NCI-H1105 treated with DMSO at 0.1 percent for 48 hours (cell line): Measurements from ENCODE around the gene PDXDC1.
"Not testable (repeated sequence)": the region's sequence is repeated elsewhere in the genome, so short reads cannot be mapped to it uniquely, and the experiment has no call there.

Source experiments
- DNase-seq: peaks from one replicate; lab custom pipeline; 2025; lab: John Stamatoyannopoulos, UW

PDXDC1 gene

DNA sequence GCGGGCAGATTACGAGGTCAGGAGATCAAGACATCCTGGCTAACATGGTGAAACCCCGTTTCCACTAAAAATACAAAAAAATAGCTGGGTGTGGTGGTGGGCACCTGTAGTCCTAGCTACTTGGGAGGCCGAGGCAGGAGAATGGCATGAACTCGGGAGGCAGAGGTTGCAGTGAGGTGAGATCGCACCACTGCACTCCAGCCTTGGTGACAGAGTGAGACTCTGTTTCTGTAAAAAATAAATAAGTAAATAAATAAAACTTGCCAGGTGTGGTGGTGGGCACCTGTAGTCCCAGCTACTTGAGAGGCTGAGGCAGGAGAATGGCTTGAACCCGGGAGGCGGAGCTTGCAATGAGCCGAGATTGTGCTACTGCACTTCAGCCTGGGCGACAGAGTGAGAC is 38.1 kb downstream of the PDXDC1 start:
- DNase-seq = not testable (repeated sequence)

DNA sequence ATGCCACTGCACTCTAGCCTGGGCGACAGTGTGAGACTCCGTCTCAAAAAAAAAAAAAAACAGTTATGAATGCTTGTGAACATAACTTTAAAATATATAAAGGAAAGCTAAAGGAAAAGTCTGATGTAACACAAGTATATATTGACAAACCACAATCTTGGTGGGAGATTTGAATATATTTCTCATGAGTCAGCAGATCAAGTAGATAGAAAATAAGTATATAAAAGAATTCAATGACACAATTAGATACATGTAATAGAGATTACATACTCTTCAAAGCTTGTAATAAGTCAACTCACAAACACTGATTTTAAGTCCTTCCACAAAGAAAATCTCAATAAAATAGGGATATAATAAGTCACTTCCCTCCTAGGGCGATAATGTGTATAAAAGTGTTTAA is 40.8 kb downstream of the PDXDC1 start:
- not testable (repeated sequence) for DNase-seq

DNA sequence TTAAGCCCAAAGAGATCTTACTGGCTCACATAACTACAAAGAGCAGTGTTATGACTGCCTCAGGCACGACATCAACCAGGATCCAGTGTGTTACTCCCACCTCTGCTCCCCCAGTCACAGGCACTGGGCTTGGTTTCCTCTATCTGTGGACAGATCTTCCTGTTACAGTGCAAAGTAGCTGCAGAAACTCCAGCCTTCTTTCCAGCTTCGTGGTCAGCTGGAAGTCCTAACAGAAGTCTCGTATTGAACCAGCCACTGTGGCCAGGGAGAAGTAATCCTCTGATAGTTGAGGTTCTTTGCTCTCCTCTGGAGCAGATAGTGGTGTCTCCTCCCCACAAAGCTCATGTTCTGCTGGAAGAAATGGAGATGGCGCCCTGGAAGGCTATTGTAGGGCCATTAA is 41.5 kb downstream of the PDXDC1 start:
- not testable (repeated sequence) for DNase-seq

DNA sequence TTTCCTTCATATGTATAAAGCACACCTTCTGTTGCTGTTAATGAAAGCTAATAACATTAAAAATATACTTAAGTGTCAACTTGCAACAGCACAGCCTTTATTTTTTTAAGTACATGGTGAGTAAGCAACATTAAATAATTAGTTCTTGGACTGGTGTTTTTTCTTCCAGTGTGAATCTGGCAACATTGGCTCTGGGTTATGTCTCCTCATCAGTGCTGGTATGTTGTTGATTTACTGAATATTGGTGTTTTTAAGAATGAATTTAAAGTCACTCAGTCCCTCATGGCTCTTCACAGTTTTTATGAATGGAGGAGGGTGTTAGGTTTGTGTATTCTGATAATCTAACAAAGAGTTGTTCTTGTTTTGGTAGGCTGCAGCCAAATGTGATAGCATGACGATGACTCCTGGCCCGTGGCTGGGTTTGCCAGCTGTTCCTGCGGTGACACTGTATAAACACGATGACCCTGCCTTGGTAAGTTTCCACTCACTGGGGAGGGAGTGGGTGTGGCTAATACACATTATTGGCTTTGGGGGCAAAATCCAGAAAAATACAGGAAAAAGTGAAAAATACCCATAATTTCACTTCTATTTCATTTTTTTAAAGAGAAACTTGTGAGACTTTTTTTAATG is 42.2 kb downstream of the PDXDC1 start:
- DNase-seq = not testable (repeated sequence)

DNA sequence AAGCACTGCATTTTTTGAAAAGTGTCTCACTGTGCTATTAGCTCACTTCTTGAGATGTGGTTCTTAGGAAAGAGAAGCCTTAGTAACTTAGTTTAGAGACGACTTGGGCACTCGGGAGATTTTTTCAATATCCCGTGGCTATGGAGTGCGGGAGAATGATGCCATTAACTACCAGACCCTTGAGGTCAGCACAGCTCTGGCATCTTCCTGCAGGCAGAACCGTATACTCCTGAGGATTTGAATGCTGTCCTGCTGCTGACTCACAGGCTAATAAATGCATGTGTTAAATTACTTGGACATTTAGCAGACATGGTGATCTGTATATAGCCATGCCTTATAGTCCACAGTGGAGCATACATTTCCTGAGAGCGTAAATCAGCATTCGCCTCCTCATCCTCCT is 46.6 kb downstream of the PDXDC1 start:
- not testable (repeated sequence) for DNase-seq

DNA sequence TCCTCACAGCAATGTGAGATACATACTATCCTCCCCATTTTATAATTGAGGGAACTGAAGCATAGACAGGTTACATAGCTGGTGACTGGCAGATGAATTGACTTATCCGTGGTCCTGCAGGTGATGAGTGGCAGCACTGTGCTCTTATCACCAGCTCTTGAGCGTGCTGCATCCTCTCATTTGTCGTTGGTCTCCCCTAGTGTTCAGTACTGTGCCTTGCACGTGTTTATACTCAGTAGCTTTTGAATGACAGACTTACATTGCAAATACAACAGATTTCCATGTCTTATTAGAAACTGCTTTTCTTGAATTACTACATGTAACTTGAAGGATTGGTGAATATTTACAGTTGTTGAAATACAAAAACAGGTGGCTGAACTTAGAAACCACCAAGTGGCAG is 47.4 kb downstream of the PDXDC1 start:
- DNase-seq = peak; percentile 7

DNA sequence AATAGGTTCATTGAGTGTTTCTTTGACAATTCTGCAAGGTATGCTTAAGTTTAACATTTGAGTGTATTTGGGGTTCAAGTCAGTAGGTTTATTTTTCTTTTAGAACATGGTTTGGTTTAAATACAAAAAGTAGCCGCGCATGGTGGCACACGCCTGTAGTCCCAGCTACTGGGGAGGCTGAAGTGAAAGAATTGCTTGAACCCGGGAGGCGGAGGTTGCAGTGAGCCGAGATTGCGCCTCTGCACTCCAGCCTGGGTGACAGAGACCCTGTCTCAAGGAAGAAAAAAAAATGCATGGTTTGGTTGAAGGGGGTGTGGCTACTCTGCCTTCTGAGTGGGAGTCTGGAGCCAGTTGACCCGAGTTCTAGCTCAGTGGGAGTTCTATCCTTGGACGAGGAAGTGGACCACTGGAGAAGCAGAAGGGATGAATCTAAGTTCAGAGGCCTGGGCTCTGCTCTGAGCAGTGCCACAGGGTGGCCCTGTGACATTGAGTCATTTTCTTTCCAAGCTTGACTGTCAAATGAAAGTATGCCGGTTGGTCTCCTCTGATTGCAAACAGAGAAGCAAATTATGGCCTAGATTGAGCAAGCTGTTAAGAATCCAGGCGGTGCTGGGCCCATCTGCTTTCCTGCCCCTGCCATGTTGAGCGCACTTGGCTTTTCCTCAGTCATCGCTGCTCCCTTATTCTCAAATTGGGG is 48.7 kb downstream of the PDXDC1 start:
- DNase-seq = not testable (repeated sequence)

DNA sequence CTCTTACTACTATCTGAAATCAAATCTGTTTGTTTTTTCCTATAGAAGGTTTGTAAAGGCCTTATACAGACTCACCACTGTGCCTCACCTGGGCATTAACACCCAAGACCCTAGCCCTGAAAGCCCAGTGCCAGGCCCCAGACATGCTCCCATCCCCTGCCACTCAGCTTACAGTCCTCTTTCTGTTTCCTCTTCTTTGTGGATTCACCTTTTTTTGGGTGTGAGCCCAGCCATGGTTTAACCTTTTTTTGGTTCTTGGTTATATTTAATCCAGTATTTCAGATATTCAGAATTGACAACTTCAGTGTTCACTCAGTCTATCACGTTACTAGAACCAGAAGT is 50.0 kb downstream of the PDXDC1 start:
- not testable (repeated sequence) for DNase-seq

DNA sequence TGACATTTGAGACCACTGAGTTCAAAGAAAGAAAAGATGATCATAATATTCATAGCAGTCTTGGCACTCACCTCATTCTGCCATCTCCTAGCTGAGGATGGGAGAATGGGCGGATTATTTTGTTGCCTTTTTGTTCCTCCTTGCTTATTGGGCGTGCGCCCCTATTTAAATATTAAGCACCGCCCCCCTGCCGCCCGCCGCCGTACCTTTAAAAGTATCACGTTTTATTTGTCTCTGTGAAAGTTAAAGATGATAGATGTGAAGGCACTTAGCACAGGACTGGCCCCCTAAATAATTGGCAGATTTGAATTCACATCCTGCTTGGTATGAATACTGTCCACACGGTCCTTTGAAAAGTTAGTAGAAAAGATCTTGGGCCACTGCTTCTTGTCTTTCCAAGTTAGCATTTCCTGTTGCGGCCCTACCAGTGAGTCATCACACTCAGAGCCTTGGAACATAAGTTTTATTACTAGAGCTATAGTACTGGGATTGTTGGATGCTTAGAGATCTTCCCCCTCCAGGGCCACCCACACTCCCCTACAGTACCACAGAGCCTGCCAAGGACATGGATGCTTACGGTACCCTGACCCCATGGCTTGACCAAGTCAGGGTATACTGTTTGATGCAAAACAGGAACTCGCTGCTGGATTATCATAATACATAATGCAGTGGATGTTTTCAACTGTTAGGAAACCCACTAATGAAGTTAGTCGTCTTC is 50.6 kb downstream of the PDXDC1 start:
- DNase-seq = not testable (repeated sequence)

DNA sequence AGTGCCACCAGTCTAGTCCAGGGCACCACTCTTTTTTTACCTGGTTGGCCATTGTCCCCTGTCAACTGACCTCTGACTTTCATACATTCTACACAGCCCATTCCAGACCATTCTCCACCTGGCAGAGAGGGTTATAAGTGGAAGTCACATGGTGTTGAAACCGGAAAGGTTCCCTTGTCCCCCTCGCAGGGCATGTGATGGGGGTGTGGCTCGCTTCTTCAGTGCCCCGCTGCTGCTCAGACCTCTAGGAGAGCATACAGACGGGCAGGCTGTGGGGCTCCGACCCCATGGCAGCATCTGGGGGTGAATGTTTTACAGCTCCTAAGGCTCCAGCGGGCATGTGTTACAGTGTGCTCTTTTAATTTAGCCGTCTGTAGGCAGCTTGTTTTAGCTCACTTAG is 52.2 kb downstream of the PDXDC1 start:
- not testable (repeated sequence) for DNase-seq

DNA sequence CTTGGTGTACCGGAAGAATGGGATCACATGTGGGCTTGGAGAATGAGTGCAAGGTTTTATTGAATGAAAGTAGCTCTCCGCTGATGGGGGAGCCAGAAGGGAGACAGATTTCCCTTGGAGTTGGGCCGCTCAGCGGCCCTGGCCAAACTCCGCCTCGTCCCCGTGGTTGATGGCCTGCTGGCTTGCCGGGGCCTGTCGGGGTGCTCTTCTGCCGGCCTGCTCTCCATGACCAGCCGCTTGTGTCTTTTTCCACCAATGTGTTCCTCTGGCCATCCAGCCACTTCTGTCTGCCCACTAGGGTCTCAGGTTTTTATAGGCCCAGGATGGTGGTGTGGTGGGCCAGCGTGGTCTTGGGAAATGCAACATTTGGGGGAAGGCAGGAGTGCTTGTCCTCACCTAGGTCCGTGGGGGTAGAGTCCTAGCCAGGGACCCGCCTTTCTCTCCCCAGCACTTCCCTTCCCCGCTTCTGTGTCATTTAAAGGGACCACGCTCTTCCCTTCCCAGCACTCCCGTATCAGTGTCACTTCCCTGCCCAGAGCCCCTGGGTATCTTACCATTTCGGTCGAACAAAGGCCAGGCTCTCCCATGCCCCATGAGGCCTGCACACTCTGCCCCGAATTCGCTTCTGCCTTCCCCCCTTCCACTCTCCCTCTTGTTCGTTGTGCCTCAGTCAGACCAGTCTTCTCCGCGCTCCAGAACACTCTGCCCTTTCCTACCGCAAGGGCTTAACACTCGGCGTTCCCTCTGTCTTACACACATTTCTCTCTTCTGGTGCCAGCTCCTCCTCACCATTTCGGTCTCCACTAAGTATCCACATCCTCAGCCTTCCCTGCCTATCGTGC is 52.9 kb downstream of the PDXDC1 start:
- DNase-seq = not testable (repeated sequence)

DNA sequence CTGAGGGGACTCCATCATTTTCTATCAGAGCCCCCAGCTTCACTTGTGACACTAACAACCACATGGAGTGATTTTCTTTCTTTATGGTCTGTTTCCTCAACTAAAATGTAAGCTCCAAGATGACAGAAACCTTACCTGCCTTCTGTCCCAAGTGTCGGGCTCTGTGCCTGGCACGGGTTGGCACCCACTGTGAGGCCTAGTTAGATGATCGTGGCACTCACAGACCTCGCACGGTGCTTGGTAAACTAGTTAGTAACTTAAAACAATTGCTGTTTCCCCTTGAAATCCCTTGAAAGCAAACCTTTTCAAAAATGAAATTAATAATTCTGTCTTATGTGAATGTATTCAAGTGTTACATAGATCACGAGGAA is 53.5 kb downstream of the PDXDC1 start:
- DNase-seq = not testable (repeated sequence)

DNA sequence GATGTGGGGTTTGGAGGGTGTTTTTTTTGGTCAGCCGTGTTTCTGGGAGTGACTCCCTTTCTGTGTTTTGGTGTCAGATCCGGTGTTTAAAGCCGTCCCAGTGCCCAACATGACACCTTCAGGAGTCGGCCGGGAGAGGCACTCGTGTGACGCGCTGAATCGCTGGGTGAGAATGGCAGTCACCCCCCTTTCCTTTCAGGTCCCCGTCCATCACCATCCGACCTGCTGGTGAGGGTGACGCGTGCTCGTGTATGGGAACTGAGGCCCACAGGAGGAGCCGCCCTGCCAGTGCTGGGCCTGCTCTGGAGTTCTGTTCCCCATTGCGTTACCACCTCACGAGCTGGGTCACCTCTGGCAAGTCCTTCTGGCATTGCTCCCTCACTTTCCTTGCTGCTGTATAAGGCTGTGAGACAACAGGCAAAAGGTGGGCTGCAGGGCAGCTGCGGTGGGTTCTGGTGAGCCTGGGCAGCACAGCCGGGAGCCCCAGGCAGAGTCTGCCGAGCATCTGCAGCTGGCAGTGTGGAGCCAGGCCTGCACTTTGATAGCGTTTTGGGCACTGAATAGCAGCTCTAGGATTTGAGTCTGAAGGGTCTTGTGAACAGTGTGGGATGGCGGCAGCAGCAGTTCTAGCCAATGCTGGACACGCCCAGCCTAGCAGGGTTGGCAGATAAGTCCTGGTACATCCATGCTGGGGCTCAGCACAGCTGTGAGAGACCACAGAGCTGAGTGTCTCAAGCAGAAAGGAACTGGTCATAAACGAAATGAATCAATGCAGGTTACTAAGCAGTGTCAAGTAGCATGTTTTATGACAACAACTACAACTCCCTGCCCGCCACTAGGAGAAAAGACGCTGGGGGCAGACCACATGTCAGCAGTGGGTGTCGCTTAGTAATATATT is 54.2 kb downstream of the PDXDC1 start:
- not testable (repeated sequence) for DNase-seq

DNA sequence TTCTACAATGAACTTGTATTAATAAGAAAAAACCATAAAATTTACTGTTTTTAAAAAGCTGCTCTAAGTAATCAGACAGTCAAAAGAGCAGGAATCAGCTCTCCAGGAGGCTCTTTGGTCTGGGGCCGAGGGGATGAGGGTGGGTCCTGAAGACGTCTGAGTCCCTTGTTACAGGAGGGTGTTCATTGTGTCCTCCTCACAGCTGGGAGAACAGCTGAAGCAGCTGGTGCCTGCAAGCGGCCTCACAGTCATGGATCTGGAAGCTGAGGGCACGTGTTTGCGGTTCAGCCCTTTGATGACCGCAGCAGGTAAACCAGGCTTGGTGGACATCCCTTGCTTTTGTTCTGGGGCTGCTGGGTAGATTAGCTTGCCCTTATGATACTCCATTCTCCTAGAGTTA is 54.9 kb downstream of the PDXDC1 start:
- not testable (repeated sequence) for DNase-seq

DNA sequence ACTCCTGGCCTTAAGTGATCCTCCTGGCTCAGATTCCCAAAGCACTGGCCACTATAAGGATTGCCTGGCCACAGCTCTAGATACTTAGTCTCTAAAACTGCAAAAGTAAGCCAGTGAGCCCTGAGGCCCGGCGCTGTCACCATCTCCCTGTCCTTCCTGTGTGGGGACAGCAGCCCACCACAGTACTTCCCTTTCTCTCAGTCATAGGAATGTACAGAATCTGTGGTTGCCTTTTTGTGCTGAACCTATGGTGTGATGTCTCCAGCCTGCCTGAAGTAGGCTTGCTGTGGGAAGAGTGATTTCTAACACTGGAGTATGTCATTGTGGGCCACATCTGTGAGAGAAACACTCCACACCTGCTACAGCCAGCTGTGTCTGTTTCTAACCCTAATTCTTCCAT is 56.4 kb downstream of the PDXDC1 start:
- no peak for DNase-seq

DNA sequence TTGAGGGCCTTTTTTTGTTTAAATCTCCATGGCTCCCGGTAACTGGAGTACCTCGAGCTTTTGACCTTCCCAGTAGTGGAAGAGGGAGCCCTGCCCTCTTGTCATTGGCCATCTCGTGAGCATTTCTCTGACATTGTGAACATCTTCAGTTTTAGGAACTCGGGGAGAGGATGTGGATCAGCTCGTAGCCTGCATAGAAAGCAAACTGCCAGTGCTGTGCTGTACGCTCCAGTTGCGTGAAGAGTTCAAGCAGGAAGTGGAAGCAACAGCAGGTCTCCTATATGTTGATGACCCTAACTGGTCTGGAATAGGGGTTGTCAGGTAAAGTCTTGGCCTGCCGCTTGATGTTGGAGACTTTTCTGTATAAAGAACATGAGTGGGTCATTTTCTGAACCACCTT is 56.8 kb downstream of the PDXDC1 start:
- no peak for DNase-seq

DNA sequence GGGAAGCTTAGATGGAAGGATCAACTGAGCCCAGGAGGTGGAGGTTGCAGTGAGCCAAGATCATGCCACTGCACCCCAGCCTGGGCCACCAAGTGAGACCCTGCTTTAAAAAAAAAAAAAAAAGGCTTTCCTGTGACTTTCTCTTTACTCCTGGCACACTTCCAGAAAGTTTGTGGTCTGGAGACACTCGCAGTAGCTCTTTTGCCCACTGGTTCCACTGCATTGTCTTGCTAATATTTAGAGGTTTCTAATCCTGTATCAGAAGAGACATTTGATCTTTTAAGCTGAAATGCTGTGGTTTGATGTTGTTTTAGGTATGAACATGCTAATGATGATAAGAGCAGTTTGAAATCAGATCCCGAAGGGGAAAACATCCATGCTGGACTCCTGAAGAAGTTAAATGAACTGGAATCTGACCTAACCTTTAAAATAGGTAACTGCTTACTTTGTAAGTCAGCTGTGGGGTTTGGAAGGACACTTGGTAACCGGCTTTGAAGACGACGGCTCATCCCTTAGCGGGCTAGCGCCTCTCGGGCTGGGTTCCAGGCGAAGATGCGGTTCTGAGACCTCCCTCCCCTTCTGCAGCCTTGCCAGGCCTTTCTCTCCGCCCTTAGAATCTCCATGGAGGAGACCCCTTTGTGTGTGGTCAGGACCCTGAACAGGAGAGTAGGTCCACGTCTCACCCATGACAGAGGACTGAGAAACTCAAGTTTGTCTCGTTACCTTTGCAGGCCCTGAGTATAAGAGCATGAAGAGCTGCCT is 57.9 kb downstream of the PDXDC1 start:
- DNase-seq = peak; percentile 4

DNA sequence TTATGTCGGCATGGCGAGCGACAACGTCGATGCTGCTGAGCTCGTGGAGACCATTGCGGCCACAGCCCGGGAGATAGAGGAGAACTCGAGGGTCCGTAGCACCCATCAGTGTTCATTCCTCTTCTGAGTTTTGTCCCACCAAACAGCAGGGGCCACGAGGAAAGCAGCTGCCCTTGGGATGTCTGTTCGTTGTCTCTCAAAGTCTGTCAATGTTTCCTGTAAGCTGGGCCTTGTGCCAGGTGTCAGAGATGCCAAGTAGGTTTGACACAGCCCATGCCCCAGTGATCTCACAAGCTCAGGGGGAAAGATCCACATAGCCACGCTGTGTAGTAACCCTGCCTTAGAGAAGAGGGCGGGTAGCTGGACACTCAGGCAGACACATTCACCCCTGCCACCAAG is 58.5 kb downstream of the PDXDC1 start:
- DNase-seq = no peak

DNA sequence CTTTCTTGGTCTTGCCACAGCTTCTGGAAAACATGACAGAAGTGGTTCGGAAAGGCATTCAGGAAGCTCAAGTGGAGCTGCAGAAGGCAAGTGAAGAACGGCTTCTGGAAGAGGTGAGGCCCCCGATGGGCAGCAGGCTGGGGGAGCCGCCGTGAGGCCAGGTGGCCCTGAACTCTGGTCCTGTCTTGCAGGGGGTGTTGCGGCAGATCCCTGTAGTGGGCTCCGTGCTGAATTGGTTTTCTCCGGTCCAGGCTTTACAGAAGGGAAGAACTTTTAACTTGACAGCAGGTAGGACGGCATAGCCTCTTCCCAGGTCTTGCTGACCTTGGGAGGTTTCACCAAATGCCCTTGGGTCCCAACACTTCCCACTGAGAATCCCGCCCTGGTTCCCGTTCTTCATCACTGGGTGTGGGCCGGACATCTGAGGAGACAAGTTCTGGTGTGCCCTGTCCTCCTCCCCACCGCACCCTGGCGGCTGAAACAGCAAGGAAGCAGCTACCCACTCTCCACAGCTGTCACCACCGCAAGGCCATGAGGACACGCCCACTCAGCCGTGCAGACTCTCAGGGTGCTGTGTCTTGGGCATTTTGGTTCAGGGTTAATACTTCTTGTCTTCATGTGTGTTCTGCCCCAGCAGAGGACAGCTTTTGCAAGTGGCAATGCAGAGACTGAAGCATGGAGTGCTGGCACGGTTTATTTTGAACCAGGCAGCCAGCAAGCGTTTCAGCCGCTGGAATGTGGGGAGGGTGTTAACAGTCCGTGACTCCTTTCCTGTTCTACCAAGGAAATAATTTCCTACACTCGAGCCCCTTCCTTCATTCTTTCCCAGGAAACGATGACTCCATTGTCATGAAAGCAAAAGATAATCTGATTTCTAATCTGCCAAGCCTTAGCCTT is 59.7 kb downstream of the PDXDC1 start:
- DNase-seq = no peak
